A673 (cell line): Measurements from ENCODE around the gene ZCRB1. TPM values are rescaled to one million over a fixed set of nuclear protein-coding genes. Genes with fewer than 3 reads are reported as not detected.

Experiments used
- Bru-seq: library from RNA; stranded (reverse); fragments of 400-500 nt; gene quantifications from one replicate; lab custom pipeline; 2021; lab: Mats Ljungman, UMichigan
- BruChase-seq, 2 experiments: library from RNA; stranded (reverse); fragments of 400-500 nt; gene quantifications; one replicate each; lab custom pipeline; 2021; lab: Mats Ljungman, UMichigan
- BruUV-seq: library from RNA; stranded (reverse); fragments of 400-500 nt; replicated peaks from 2 replicates; lab custom pipeline; 2021; lab: Mats Ljungman, UMichigan
- CTCF ChIA-PET: fragments of 300-600 bp; sonication (Branson Sonifier 250); formaldehyde crosslinking; loops from one replicate; lab custom pipeline; 2022; ENCODE audit warnings: antibody characterized with exemption; lab: Charles Lee
- POLR2A ChIA-PET: fragments of 300-600 bp; sonication (Branson Sonifier 250); formaldehyde crosslinking; loops from one replicate; lab custom pipeline; 2022; ENCODE audit warnings: antibody characterized with exemption; ENCODE audit not compliant: low non-redundant PET; lab: Charles Lee
- DNase-seq: peaks from one replicate; pipeline ENCODE4 v3.0.0-alpha.2; 2015; ENCODE audit warnings: low spot score
- H3K27ac ChIP-seq: fragments of 200-600 bp; sonication (generic); 2 replicates; pipeline ENCODE4 v1.5.1; 2016; ENCODE audit warnings: mixed run types, low read depth, mild to moderate bottlenecking, mixed read lengths, antibody characterized with exemption, low read length; ENCODE audit not compliant: poor library complexity, severe bottlenecking
- H3K27me3 ChIP-seq: fragments of 200-600 bp; sonication (generic); replicated peaks from 2 replicates; pipeline ENCODE4 v1.6.1; 2017; ENCODE audit warnings: mixed run types, low read depth, mild to moderate bottlenecking, mixed read lengths, antibody characterized with exemption, low read length; ENCODE audit not compliant: insufficient read depth, poor library complexity
- H3K36me3 ChIP-seq: fragments of 200-600 bp; sonication (generic); 2 replicates; pipeline ENCODE4 v1.6.1; 2016; ENCODE audit warnings: mixed run types, mild to moderate bottlenecking, mixed read lengths, antibody characterized with exemption, low read length; ENCODE audit not compliant: insufficient read depth, poor library complexity, severe bottlenecking
- H3K4me1 ChIP-seq: fragments of 200-600 bp; sonication (generic); 2 replicates; pipeline ENCODE4 v1.6.1; 2017; ENCODE audit warnings: mixed run types, mild to moderate bottlenecking, mixed read lengths, antibody characterized with exemption, low read length; ENCODE audit not compliant: insufficient read depth, poor library complexity, severe bottlenecking
- H3K4me3 ChIP-seq: fragments of 200-600 bp; sonication (generic); 2 replicates; pipeline ENCODE4 v1.5.1; 2016; ENCODE audit warnings: low read depth, mixed run types, mild to moderate bottlenecking, mixed read lengths, low read length; ENCODE audit not compliant: poor library complexity, severe bottlenecking
- H3K9me3 ChIP-seq: fragments of 200-600 bp; sonication (generic); 2 replicates; pipeline ENCODE4 v1.6.1; 2016; ENCODE audit warnings: mixed run types, low read depth, mild to moderate bottlenecking, mixed read lengths, antibody characterized with exemption, low read length; ENCODE audit not compliant: poor library complexity, severe bottlenecking
- CTCF ChIP-seq: fragments of 300-800, 200-600 bp; sonication (generic); conservative IDR thresholded peaks from 2 replicates; pipeline ENCODE4 v1.5.1; 2017; ENCODE audit warnings: low read depth, mild to moderate bottlenecking, antibody characterized with exemption, low read length, moderate library complexity, mixed read lengths
- EZH2 ChIP-seq: fragments of 200-600 bp; sonication (generic); IDR thresholded peaks from 2 replicates; pipeline ENCODE4 v1.6.1; 2017; ENCODE audit warnings: borderline replicate concordance, low read depth, mild to moderate bottlenecking, mixed read lengths, antibody characterized with exemption, low read length; ENCODE audit not compliant: poor library complexity, severe bottlenecking
- intact Hi-C: fragments of 100-400 bp; cut with micrococcal nuclease; formaldehyde crosslinking; loops from one replicate; pipeline ENCODE4 v1.10.0; 2022; ENCODE audit not compliant: unreplicated experiment
- long read RNA-seq: library from polyadenylated mRNA; stranded (forward); transcript quantifications from one replicate; pipeline ENCODE4 v2.0.0, GENCODE V29; 2022
- total RNA-seq: library from RNA; stranded (reverse); gene quantifications from 2 replicates; pipeline ENCODE4 v1.2.3, GENCODE V29; 2021

The ZCRB1 gene
- total RNA-seq, result 110 TPM in 2 replicates
- Bru-seq, nascent RNA, result percentile 85 among the genes with signal in this experiment
- BruChase-seq, experiment 1, labeled RNA remaining after a 2-hour chase, result percentile 77 among the genes with signal in this experiment
- percentile 85 among the genes with signal in this experiment for BruChase-seq, experiment 2, labeled RNA remaining after a 6-hour chase
- long read RNA-seq, transcript ZCRB1-201 (8 exons, 1,827 nt), result major isoform, 139 of 150 reads
- long read RNA-seq, partial matches to known transcripts, result 5 of 150 reads
- long read RNA-seq, other reads (novel, unspliced or antisense), result 6 of 150 reads

- Histone ChIP-seq H3K4me3 (peak within 1 kb of the TSS; percentile 79), H3K4me1 (peaks cover 14% of the 10 kb centered on the region), H3K9me3 (no peaks in the 10 kb centered on the region), H3K27ac (peak within 1 kb of the TSS; percentile 86), H3K27me3 (no peaks in the 10 kb centered on the region), H3K36me3 (peaks cover 6% of the 10 kb centered on the region)
- DNase-seq, result peak; percentile 89
- no peak for TF ChIP-seq EZH2
- no peak for TF ChIP-seq CTCF
- ChIA-PET POLR2A (no interaction called here), CTCF (no interaction called here)
- BruUV-seq, result TSS peak; percentile 77
- intact Hi-C loops, result loop anchor here (2.0 to 5.0 kb wide), 2 partner anchors 184 to 197 kb away; partner anchors contain the start of gene GXYLT1
These were observed at the start of gene ZCRB1, which contains the start of gene PPHLN1 for GRCh38 chr12:42325653-42326474. Gene ZCRB1, minus strand, starts transcription at chr12:42326094. Its CDS starts 1,992 bp downstream, at chr12:42324102. Gene PPHLN1, plus strand, starts transcription at chr12:42326167. Its CDS starts 9,736 bp downstream, at chr12:42335903.

GRCh38 chr12:42373669-42374068 lies 47.8 kb upstream of the ZCRB1 start:
- CTCF ChIA-PET, result no interaction called here
- Histone ChIP-seq H3K4me3 (no peak overlapping the region), H3K4me1 (no peaks in the 10 kb centered on the region), H3K27me3 (no peaks in the 10 kb centered on the region), H3K9me3 (peaks cover 6% of the 10 kb centered on the region), H3K36me3 (peaks cover 11% of the 10 kb centered on the region), H3K27ac (no peak overlapping the region)
- no peak for TF ChIP-seq CTCF
- TF ChIP-seq EZH2, result no peak
- intact Hi-C loops, result loop anchor here (2.0 to 5.0 kb wide), 3 partner anchors 245 to 1096 kb away; no protein-coding TSS in a partner anchor
- BruUV-seq, result no TSS peak
- POLR2A ChIA-PET, result no interaction called here
- DNase-seq, result no peak

- CTCF ChIA-PET, result interaction anchor here (0.7 kb wide), 1 partner anchor 237 kb away, joined by 3 read pairs; no protein-coding TSS in a partner anchor
- intact Hi-C loops, result loop anchor here (5.0 kb wide), 2 partner anchors 350 to 1095 kb away; no protein-coding TSS in a partner anchor
- Histone ChIP-seq H3K9me3 (peaks cover 6% of the 10 kb centered on the region), H3K27ac (no peak overlapping the region), H3K4me3 (no peak overlapping the region), H3K27me3 (no peaks in the 10 kb centered on the region), H3K4me1 (no peaks in the 10 kb centered on the region), H3K36me3 (peaks cover 11% of the 10 kb centered on the region)
- peak; percentile 70 for DNase-seq
- TF ChIP-seq CTCF (peak; percentile 82), EZH2 (no peak)
- BruUV-seq, result no TSS peak
- POLR2A ChIA-PET, result no interaction called here
These were observed 46.4 kb upstream of the ZCRB1 start for GRCh38 chr12:42372154-42372791.
